ENCODE data around the gene ZNF697.
"Not testable (repeated sequence)": the region's sequence is repeated elsewhere in the genome, so short reads cannot be mapped to it uniquely, and the experiment has no call there.

ZNF697 gene

GRCh38 chr1:119647734-119648619 lies at the start of gene ZNF697:
ZNF697 (minus strand) TSS chr1:119648266; CDS start chr1:119626100, 22,166 bp downstream.
- peak; percentile 72 to 89 for DNase-seq

- DNase-seq, result no peak
Measured at GRCh38 chr1:119697598-119697997, 49.5 kb upstream of the ZNF697 start.

- not testable (repeated sequence) for DNase-seq
Measured at GRCh38 chr1:119696863-119697262, 48.8 kb upstream of the ZNF697 start.

GRCh38 chr1:119689511-119689910 lies 41.4 kb upstream of the ZNF697 start:
- DNase-seq, result no peak

DNA sequence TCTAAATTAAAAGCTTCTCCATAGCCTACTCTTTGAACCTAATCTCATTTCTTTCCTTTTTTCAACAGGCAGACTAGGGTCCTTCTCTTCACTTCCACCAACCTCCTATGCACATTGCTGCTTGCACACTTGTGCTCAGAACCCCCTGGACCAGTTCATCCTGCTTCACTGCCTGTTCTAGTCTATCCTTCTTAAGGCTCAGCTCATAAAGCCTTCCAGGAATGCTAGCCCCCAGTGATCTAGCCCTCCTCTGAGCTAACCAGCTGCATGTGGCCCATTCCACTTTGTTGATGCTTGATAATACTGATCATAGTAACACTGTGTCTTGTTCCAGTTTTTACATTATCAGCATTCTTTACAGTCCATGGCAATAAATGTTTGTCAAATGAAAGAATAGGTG lies 40.7 kb upstream of the ZNF697 start:
- no peak for DNase-seq

DNA sequence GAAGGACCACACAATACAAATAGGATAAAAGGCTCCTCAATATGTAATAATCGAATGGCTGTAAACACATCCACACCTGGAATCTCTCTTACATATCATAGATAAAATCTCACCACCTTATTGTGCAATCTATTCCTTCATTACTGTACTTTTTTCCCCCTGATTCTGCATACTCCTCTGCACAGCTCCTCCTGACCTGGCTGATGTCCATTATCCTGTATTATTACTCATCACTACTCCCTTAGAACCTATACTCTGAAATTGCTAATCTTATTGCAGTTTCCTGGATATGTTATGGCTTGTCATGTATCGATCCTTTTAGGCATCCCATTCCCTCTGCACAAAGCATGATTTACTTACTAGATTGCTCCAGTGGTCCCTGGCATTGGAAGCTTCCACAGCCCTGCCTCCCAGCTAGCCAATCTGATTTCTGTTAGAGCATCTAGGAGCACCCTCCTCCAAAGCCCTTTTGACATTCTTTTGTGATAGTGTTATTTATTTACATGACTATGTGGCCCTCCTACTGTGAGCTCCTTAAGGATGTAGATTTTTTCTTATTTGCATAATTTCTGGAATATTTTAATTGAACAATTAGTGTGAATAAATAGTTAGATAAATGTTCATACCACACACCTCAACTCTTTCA lies 39.5 kb upstream of the ZNF697 start:
- no peak for DNase-seq

GRCh38 chr1:119686661-119687060 lies 38.6 kb upstream of the ZNF697 start:
- DNase-seq, result no peak

GRCh38 chr1:119683893-119684292 lies 35.8 kb upstream of the ZNF697 start:
- no peak for DNase-seq

DNA sequence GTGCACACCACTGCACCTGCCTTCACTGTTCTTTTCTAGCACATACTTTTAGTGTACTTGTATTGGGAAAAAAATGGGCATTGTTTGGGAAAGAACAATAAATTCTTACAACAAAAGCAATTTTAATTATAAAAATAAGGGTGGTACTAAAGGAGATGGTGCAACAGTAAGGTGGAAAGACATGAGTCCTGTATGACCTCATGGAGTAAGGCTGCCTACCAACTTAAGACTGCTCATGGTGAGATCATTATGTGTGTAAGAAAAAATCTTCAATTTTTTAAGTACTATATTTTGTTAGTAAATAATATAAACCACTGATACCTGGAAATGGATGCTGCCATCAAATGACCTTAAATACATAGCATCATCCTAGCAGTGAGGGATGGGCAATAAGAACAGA lies 34.1 kb upstream of the ZNF697 start:
- DNase-seq, result no peak

- DNase-seq, result no peak
Measured at GRCh38 chr1:119681560-119681959, 33.5 kb upstream of the ZNF697 start.

DNA sequence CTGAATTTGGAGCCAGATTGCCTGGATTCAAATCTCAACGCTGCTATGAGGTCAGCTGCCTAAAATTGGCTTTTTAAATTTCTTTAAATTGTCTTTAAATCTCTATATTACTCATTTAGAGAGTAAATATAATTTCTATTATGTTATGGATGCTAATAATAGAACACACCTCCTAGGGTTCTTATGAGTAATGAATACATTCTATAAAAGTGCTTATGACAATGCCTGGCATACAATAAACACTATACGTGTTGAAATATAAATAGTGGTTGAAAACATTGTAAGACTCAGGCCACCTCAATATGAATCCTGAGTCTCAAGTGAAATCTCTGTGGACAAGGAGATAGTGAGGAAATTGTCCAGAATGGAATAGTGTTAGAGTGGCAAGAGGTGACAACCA lies 32.7 kb upstream of the ZNF697 start:
- DNase-seq, result no peak

GRCh38 chr1:119680193-119680592 lies 32.1 kb upstream of the ZNF697 start:
- no peak for DNase-seq

- no peak for DNase-seq
Measured at GRCh38 chr1:119679223-119679622, 31.2 kb upstream of the ZNF697 start.

GRCh38 chr1:119676571-119677206 lies 28.6 kb upstream of the ZNF697 start:
- peak in 1 of 2 experiments; percentile 1 for DNase-seq

- DNase-seq, result peak; percentile 8 to 56
Measured at GRCh38 chr1:119675349-119676345, 27.6 kb upstream of the ZNF697 start.

DNA sequence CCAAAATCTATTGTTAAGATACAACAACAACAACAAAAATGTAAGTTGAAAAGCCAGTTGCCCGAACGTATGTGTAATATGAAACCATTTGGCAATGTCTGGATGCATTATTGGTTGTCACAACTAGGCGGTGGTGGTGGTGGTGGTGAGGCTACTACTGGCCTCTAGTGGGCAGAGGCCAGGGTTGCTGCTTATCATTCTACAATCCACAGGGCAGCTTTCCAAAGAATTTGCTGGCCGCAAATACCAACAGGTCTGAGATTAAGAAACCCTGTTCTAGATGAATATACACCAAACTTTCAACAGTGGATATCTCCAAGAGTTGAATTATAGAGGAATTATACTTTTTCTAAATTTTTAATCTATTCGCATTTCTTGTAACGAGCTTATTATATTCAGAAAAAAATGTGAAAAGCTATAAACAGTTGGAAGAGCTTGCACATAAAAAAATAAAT lies 26.8 kb upstream of the ZNF697 start:
- DNase-seq, result no peak

DNA sequence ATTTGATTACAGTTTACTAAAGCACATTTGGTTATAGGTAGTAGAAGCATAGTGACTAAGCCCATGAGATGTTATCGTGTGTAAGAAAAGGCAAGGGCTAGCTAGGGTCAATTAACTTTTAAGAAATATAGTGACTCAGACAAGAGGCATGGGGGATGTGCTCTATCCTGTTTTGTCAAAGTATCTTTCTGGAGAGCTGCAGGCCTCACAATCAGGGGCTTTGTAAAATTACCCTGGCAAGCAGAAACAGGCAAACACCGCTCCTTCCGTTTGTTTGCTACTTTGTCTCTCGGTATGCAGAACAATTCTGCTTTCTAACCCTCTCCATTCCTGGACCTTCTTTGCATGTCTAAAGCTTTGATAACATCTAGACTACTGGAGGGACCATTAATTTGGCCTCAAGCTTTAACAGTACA lies 26.1 kb upstream of the ZNF697 start:
- DNase-seq, result no peak

- no peak for DNase-seq
Measured at GRCh38 chr1:119673171-119673940, 25.3 kb upstream of the ZNF697 start.

- DNase-seq, result no peak
Measured at GRCh38 chr1:119670898-119671297, 22.8 kb upstream of the ZNF697 start.

GRCh38 chr1:119667173-119667572 lies 19.1 kb upstream of the ZNF697 start:
- DNase-seq, result no peak

GRCh38 chr1:119664067-119664466 lies 16.0 kb upstream of the ZNF697 start:
- DNase-seq, result no peak

GRCh38 chr1:119662034-119662437 lies 14.0 kb upstream of the ZNF697 start:
- DNase-seq, result no peak
